Measurements from ENCODE around the gene CDH13.
A peak's percentile ranks its signal among the peaks of the same experiment; 100 is the strongest.

The CDH13 gene

DNA sequence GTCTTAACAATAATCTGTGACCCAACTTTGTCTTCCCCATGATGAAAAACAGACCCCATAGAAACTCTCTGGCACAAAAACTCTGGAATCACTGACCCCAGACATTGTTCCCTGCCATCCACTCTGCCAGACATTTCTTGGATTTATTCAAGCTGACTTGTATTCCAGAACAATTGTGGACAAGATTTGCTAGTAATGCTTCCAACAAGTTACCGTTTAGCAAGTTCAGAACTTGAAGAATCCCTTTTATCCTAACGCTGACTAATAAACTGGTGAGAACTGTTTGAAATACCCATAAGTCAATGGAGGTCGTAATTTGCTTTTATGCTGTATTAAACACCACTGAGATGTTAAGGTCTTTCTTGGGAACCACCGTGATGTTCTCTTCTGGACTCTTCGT, 1191.5 kb downstream of the CDH13 start:
- TF ChIP-seq, protein P1, sequence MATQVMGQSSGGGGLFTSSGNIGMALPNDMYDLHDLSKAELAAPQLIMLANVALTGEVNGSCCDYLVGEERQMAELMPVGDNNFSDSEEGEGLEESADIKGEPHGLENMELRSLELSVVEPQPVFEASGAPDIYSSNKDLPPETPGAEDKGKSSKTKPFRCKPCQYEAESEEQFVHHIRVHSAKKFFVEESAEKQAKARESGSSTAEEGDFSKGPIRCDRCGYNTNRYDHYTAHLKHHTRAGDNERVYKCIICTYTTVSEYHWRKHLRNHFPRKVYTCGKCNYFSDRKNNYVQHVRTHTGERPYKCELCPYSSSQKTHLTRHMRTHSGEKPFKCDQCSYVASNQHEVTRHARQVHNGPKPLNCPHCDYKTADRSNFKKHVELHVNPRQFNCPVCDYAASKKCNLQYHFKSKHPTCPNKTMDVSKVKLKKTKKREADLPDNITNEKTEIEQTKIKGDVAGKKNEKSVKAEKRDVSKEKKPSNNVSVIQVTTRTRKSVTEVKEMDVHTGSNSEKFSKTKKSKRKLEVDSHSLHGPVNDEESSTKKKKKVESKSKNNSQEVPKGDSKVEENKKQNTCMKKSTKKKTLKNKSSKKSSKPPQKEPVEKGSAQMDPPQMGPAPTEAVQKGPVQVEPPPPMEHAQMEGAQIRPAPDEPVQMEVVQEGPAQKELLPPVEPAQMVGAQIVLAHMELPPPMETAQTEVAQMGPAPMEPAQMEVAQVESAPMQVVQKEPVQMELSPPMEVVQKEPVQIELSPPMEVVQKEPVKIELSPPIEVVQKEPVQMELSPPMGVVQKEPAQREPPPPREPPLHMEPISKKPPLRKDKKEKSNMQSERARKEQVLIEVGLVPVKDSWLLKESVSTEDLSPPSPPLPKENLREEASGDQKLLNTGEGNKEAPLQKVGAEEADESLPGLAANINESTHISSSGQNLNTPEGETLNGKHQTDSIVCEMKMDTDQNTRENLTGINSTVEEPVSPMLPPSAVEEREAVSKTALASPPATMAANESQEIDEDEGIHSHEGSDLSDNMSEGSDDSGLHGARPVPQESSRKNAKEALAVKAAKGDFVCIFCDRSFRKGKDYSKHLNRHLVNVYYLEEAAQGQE (IDR thresholded peaks at IDR 0.05; ENCODE audit: insufficient replicate concordance, low read depth): no peak
- TF ChIP-seq POLR2AphosphoS5 (IDR thresholded peaks at IDR 0.05; ENCODE audit: low read depth) (no peak), GABPA (IDR thresholded peaks at IDR 0.05; ENCODE audit: low read depth) (no peak), SPI1 (IDR thresholded peaks at IDR 0.05; ENCODE audit: borderline replicate concordance, low read depth) (no peak)
- TF ChIP-seq, protein P2, sequence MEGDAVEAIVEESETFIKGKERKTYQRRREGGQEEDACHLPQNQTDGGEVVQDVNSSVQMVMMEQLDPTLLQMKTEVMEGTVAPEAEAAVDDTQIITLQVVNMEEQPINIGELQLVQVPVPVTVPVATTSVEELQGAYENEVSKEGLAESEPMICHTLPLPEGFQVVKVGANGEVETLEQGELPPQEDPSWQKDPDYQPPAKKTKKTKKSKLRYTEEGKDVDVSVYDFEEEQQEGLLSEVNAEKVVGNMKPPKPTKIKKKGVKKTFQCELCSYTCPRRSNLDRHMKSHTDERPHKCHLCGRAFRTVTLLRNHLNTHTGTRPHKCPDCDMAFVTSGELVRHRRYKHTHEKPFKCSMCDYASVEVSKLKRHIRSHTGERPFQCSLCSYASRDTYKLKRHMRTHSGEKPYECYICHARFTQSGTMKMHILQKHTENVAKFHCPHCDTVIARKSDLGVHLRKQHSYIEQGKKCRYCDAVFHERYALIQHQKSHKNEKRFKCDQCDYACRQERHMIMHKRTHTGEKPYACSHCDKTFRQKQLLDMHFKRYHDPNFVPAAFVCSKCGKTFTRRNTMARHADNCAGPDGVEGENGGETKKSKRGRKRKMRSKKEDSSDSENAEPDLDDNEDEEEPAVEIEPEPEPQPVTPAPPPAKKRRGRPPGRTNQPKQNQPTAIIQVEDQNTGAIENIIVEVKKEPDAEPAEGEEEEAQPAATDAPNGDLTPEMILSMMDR (IDR thresholded peaks at IDR 0.05; ENCODE audit: insufficient read depth, low read length): no peak

DNA sequence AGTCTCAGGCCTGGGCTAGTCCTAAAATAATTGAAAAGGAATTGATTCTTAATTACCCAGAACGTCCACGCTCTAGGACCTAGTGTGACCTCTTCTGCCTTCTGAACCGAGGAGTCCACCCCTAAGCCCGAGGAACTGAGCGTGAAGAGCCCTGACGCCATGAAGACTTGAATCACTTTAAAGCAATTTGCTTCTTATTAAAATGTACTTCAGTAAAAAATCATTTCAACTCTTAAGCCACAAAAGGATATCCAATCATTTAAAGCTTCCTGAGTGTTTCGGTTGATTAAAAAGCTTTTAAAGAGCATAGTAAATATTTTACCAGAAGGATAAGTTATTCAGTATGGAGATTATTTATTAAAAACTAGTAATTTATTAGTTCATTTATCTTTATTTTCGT, 1192.6 kb downstream of the CDH13 start:
- H3K27ac ChIP-seq (replicated peaks): no peak overlapping the region
- no peak for DNase-seq (ENCODE audit: low read depth in 1 of 2, low spot score in 1 of 2)
- no peak overlapping the region for H3K4me3 ChIP-seq (replicated peaks; ENCODE audit: insufficient read depth, low read length)
- H3K27me3 ChIP-seq (ENCODE audit: insufficient read depth, poor library complexity, severe bottlenecking): no peaks in the 10 kb centered on the region
- TF ChIP-seq SPI1 (IDR thresholded peaks at IDR 0.05; ENCODE audit: borderline replicate concordance, low read depth): no peak
- TF ChIP-seq, protein P2 (IDR thresholded peaks at IDR 0.05; ENCODE audit: insufficient read depth, low read length): no peak
- no peak for TF ChIP-seq GABPA (IDR thresholded peaks at IDR 0.05; ENCODE audit: low read depth)
- TF ChIP-seq, protein P1 (IDR thresholded peaks at IDR 0.05; ENCODE audit: insufficient replicate concordance, low read depth): no peak
- TF ChIP-seq POLR2AphosphoS5 (IDR thresholded peaks at IDR 0.05; ENCODE audit: low read depth): no peak

More for the DNA sequence above, 1191.5 kb downstream of the CDH13 start:
- Histone ChIP-seq H3K27me3 (ENCODE audit: insufficient read depth, poor library complexity, severe bottlenecking) (no peaks in the 10 kb centered on the region), H3K4me3 (replicated peaks; ENCODE audit: insufficient read depth, low read length) (no peak overlapping the region), H3K27ac (replicated peaks) (no peak overlapping the region)
- DNase-seq (ENCODE audit: low read depth in 1 of 2, low spot score in 1 of 2): no peak

DNA sequence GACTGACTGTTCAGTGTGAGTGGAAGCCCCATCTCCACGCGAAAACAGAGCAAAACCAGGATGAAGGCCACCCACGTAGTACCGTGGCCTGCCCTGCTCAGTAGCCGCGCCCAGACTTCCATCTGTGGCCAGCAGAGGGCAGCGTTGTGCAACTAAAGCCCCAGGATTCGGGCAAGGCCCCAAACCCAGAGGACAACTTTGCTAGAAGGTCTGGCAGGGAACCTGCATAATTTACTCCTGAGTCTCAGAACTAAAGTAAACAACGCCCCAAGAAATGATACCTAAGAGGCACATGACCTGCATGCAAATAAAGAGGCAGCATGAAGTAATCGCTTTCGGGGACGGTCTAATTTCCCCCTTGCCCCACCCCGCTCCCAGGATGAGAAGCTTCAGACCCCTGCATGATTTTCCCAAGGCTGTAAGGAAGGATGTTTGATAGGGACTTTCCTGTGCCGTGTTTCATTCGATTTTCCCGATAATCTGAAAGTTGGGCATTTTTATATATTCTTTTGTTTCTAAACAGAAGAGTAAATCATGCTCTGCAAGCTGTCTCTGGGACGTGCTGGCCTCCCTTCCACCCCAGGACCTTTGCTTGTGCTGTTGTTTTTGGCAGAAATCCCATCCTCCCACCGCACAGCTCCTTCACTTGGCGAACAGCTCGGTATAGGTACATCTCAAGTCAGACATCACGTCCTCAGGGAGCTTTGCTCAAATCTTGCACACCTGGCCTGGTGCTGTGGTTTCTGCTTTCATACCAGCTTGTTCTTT, 1199.6 kb downstream of the CDH13 start:
- Histone ChIP-seq H3K4me3 (replicated peaks; ENCODE audit: insufficient read depth, low read length) (no peak overlapping the region), H3K27me3 (ENCODE audit: insufficient read depth, poor library complexity, severe bottlenecking) (no peaks in the 10 kb centered on the region), H3K27ac (replicated peaks) (no peak overlapping the region)
- DNase-seq (ENCODE audit: low read depth in 1 of 2, low spot score in 1 of 2): peak in 1 of 2 experiments; percentile 78
- TF ChIP-seq, protein P2 (IDR thresholded peaks at IDR 0.05; ENCODE audit: insufficient read depth, low read length): peak; percentile 82
- no peak for TF ChIP-seq POLR2AphosphoS5 (IDR thresholded peaks at IDR 0.05; ENCODE audit: low read depth)
